Measurements from ENCODE around the gene GALNTL6.

The GALNTL6 gene

GRCh38 chr4:171812665-171813525, at the start of gene GALNTL6:
TSS of gene GALNTL6 (plus strand) at chr4:171813404.
- DNase-seq: peak; percentile 48

GRCh38 chr4:171765514-171765913, 47.7 kb upstream of the GALNTL6 start:
- no peak for DNase-seq

DNA sequence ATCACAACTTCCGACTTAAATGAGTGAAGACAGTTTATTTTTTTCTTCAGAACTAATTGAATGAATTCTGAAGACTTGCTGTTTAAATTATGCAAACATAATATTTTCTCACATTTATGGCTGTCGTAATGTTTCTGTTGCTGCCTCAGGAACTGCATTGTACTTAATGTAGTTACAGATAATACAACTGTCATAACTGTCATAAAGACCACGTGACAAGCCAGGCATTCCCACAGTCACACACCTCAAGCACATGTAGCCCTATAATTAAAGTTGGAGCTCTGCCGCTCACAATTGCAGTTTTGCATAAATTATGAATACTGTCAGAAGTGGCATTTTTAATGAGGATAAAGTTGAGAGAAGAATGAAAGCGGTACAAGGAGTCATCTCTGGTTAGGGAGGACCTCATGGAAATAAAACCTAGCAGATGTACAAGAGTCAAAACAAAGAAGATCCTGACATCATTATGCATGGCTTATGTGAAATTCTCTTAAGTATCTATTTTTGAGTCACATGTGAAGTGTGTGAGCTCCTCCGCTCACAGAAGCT, 38.5 kb upstream of the GALNTL6 start:
- DNase-seq: no peak

DNA sequence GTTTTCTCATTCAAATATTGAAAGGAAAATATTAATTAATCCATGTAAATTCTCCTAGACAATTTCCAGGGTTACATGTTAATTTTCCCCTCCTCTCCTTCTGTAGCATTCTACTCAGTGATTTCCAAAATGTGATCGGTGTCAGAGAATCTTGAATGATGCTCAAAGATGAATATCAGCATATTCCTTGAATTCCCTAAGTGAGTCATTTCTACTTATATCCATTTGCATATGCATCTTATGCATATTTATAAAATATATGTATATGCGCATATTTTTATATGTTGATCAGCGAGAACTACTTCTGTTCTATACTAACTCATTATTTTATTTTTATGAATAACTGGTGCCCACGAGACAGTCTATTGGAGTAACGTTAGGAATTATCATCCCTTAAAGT, 33.9 kb upstream of the GALNTL6 start:
- no peak for DNase-seq

GRCh38 chr4:171785388-171785787, 27.8 kb upstream of the GALNTL6 start:
- DNase-seq: no peak

GRCh38 chr4:171793723-171794122, 19.5 kb upstream of the GALNTL6 start:
- no peak for DNase-seq

- DNase-seq: no peak
Observed at GRCh38 chr4:171794528-171794927, 18.7 kb upstream of the GALNTL6 start.

DNA sequence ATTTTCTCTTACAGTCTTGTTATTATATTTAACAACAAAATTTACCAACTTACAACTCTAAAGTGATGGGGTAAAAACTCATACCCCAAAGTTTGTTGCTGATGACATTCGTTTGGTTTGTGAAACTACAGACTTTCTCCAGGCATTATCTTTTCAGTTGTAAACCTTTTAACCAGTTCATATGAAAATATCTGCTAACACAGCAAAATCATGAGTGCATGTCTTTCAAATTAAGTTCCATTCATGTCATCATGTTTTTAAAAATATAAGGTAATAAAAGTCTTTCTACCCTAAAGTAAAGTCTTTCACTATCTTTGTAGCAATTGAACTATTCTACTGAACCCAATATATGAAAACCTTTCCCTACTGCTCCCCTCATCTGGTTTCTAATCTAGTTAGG, 3.4 kb upstream of the GALNTL6 start:
- no peak for DNase-seq

GRCh38 chr4:171812333-171812664, 905 bp upstream of the GALNTL6 start:
- no peak for DNase-seq

DNA sequence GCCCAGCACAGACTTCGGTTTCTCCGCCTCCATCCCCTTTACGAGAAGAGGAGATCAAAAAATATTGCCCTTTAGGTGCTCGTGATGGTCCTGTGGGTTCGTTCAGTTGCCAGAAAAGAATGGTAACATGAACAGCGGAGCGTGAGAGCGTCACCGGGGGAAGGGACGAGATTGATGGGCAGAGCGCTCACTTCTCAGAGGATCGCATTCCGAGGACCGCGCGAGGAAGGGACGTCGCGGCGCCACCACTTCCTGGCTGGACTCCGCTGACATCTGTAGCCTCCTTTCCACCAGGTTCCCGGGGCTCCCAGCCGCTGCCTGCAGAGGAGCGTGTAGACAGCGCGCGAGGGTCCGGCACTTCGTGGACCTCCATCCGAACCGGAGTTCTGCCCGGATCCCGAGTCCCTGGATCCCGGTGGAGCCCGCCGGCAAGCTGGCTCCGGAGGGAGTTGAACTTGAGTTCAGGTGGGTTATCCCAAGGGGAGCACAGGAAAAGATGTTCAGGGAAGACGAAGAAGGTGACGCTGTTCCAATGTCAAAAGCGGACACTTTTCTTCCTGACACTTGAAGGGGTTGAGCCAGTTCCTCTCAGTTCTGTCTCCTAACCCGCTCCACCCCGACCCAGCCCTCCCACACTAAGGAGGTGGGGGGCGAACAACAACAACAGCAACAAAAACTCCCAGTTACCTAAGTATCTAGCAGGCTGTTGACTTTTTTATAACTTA, 484 bp downstream of the GALNTL6 start:
- peak; percentile 48 for DNase-seq

GRCh38 chr4:171814545-171814944, 1.3 kb downstream of the GALNTL6 start:
- no peak for DNase-seq

GRCh38 chr4:171817026-171817425, 3.8 kb downstream of the GALNTL6 start:
- DNase-seq: no peak

DNA sequence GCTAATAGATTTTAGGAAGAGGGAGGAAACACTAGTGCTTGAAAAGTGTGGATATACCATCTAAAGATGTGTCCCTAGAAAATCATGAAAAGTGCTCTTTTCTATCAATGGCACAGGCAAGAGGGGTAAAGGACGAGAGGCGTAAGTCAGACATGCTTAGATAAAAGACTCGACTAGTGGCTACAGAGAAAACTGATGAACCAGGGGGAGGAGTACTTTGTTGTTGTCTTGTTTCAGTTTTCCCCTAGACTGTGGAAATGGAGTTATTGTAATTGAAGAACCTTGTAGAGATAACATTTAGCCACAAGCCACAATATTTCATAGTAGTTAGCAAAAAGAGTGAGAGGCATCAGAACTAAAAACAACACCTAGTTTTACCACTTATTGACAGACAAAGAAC, 21.4 kb downstream of the GALNTL6 start:
- DNase-seq: no peak

- no peak for DNase-seq
Observed at GRCh38 chr4:171843456-171843855, 30.3 kb downstream of the GALNTL6 start.

GRCh38 chr4:171846232-171846631, 33.0 kb downstream of the GALNTL6 start:
- DNase-seq: peak; percentile 42

DNA sequence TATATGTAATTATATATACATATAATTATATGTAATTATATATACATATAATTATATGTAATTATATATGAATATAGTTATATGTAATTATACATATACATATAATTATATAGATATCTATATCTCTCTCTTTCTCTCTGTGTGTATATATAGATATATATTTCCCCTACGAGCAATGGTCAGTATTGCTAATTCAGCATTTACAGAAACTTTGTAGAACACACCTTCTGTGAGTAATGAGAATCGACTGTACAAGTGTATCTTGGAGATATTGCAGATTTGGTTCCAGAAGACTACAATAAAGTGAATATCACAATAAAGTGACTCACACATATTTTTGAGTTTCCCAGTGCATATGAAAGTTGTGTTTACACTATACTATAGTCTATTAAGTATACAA, 33.7 kb downstream of the GALNTL6 start:
- DNase-seq: no peak

DNA sequence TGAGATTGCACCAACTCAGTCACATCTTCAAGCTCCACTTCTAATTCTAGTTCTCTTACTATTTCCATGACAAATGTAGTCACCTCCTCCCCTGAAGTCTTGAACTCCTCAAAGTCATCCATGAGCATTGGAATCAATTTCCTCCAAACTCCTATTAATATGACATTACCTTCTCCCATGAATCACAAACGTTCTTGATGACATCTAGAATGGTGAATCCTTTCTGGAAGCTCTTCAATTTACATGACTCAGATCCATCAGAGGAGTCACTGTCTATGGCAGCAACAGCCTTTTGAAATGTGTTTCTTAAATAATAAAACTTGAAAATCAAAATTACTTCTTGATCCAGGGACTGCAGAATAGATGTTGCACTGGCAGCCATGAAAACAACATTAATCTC, 34.5 kb downstream of the GALNTL6 start:
- DNase-seq: no peak

DNA sequence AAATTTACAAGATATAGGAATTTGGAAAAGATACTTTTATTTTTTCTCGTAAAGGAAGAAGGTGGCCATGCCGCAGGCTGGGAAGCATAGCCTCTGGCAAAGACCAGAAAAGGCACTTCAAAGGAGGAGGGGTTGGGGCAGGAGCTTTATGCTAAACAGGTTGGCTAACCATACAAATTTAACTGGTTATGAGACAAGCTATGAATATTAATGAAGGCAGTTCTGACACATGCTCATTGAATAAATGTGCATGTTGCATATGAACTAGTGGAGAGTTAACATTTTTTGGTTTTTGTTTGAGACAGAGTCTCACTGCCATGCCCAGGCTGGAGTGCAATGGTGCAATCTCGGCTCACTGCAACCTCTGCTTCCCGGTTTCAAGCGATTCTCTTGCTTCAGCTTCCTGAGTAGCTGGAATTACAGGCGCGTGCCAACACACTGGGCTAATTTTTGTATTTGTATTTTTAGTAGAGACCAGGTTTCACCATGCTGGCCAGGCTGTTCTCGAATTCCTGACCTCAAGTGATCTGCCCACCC, 36.5 kb downstream of the GALNTL6 start:
- no peak for DNase-seq

- DNase-seq: no peak
Observed at GRCh38 chr4:171851295-171851694, 38.1 kb downstream of the GALNTL6 start.

DNA sequence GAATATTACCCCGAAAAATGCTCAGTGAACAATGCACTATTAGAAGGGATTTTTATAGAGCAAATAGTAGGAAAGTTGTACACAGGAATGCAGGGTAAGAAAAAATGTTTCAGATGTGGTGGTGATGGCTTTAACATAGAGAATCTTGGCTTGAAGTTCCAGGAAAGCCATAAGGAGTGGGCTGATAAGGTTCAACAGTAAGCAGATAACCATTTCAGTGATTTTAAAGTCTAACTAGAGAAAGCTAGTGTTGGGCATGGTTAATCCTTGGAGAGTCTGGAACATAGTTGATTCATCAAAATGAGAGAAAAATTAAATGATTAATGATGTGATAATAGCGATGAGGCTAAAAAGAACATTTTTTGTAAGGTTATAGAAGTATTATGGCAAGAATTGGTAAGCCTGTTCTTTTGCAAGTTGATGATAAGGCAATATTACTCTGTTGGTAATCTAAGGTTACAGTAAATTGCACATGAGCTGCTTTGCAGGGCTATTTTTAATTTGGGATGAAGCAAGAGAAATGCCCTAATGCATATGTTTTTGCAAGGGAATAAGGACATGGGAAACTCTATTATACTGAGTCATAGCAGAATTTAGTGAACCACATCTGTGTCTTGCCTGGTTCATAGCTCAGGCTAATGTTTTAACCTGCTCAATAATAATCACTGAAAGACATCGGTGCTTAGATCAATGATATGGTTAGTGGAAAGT, 44.3 kb downstream of the GALNTL6 start:
- DNase-seq: no peak

- DNase-seq: no peak
Observed at GRCh38 chr4:171875291-171875690, 62.1 kb downstream of the GALNTL6 start.

DNA sequence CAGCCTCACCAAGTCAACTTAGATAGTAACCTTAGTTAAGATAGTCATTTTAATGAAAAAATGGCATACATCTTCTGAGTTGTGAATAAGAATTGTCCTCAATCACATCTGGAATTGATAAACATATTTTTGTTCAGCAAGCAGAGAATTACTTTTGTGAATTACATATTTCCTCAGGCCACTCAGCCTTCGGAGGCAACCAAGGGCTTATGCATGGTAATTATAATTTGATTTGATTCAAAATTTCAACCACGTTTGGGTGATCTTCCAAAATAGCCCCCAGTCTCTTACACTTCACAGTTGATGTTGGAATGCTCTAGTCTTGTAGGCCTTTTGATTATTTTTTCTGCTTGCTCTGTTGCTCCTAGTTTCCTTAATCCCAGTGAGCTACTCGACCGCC, 63.4 kb downstream of the GALNTL6 start:
- no peak for DNase-seq

DNA sequence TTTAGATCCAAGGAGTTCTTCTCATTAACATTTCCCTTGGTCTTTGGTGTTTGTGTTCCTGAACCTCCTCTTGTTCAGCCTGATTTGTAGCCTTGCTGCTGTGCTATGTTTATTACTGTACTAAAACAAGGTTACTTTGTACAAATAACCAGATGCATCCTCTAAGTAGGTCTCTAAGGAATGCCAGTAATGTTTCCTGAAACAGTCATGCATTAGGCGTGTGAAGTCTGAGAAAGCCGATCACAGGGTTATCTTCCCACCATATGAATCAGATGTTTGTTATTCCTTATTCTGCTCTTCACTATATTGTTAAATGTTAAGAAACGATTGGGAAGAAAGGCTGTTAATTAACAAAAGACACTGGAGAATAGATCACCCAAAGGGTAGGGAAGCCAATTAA, 66.9 kb downstream of the GALNTL6 start:
- peak; percentile 48 for DNase-seq
